GM23338 (cell line): ENCODE data around the gene RIMS4. TPM values are rescaled to one million over a fixed set of nuclear protein-coding genes. Genes with fewer than 3 reads are reported as not detected.

ENCODE experiments used
- ATAC-seq: fragments of 200-7000 bp; cut with Tn5 transposase; 3 replicates; pipeline ENCODE4 v1.9.1; 2020
- DNase-seq: peaks from one replicate; pipeline ENCODE4 v3.0.0-alpha.2; 2015; ENCODE audit warnings: low spot score
- H2AFZ ChIP-seq: fragments of 200-600 bp; sonication (generic); 2 replicates; pipeline ENCODE4 v1.8.0; 2016; ENCODE audit warnings: antibody characterized with exemption, mild to moderate bottlenecking, moderate library complexity
- H3F3A ChIP-seq: fragments of 200-600 bp; sonication (generic); replicated peaks from 2 replicates; pipeline ENCODE4 v1.8.0; 2017; ENCODE audit warnings: antibody characterized with exemption, mixed run types, low read depth
- H3K27ac ChIP-seq: fragments of 200-600 bp; sonication (generic); 2 replicates; pipeline ENCODE4 v1.6.1; 2016; ENCODE audit warnings: low read depth
- H3K27me3 ChIP-seq: fragments of 200-600 bp; sonication (generic); 2 replicates; pipeline ENCODE4 v1.8.0; 2016; ENCODE audit warnings: mild to moderate bottlenecking, mixed run types, moderate library complexity; ENCODE audit not compliant: insufficient read depth
- H3K36me3 ChIP-seq: fragments of 200-600 bp; sonication (generic); 2 replicates; pipeline ENCODE4 v1.8.0; 2016; ENCODE audit warnings: mild to moderate bottlenecking; ENCODE audit not compliant: insufficient read depth
- H3K4me1 ChIP-seq: fragments of 200-600 bp; sonication (generic); 2 replicates; pipeline ENCODE4 v1.8.0; 2016; ENCODE audit warnings: mild to moderate bottlenecking, moderate library complexity; ENCODE audit not compliant: insufficient read depth
- H3K4me2 ChIP-seq: fragments of 200-600 bp; sonication (generic); 2 replicates; pipeline ENCODE4 v1.7.1; 2017; ENCODE audit warnings: mixed run types
- H3K4me3 ChIP-seq: fragments of 200-600 bp; sonication (generic); 2 replicates; pipeline ENCODE4 v1.6.1; 2016; ENCODE audit warnings: mixed run types
- H3K79me2 ChIP-seq: fragments of 200-600 bp; sonication (generic); replicated peaks from 2 replicates; pipeline ENCODE4 v1.8.0; 2017; ENCODE audit warnings: mild to moderate bottlenecking; ENCODE audit not compliant: insufficient read depth
- H3K9me2 ChIP-seq: fragments of 200-600 bp; sonication (generic); 2 replicates; pipeline ENCODE4 v1.8.0; 2017; ENCODE audit not compliant: insufficient read depth
- H4K20me1 ChIP-seq: fragments of 200-600 bp; sonication (generic); replicated peaks from 2 replicates; pipeline ENCODE4 v1.8.0; 2017; ENCODE audit warnings: mild to moderate bottlenecking; ENCODE audit not compliant: insufficient read depth
- H3K27ac Mint-ChIP-seq: 2 replicates; pipeline ENCODE4 v1.8.0; 2020; ENCODE audit warnings: inconsistent platforms, mild to moderate bottlenecking, moderate library complexity, mixed read lengths
- H3K27me3 Mint-ChIP-seq: 3 replicates; pipeline ENCODE4 v1.8.0; 2022; ENCODE audit warnings: low read depth, mild to moderate bottlenecking, moderate library complexity, mixed read lengths, inconsistent platforms; ENCODE audit not compliant: insufficient read depth, poor library complexity
- H3K36me3 Mint-ChIP-seq: 3 replicates; pipeline ENCODE4 v1.8.0; 2021; ENCODE audit warnings: low read depth, mild to moderate bottlenecking, inconsistent platforms, moderate library complexity, mixed read lengths
- H3K4me1 Mint-ChIP-seq: 3 replicates; pipeline ENCODE4 v1.8.0; 2020; ENCODE audit warnings: mild to moderate bottlenecking, inconsistent platforms, mixed read lengths
- H3K4me3 Mint-ChIP-seq: 3 replicates; pipeline ENCODE4 v1.8.0; 2021; ENCODE audit warnings: moderate library complexity, mild to moderate bottlenecking, inconsistent platforms, mixed read lengths
- H3K9me3 Mint-ChIP-seq: 3 replicates; pipeline ENCODE4 v1.8.0; 2020; ENCODE audit warnings: moderate library complexity, mild to moderate bottlenecking, inconsistent platforms, mixed read lengths
- CTCF ChIP-seq, 2 experiments: fragments of 200-600 bp in 1 of 2; sonication (generic) in 1 of 2; conservative IDR thresholded peaks; 2 replicates each; pipeline versions ENCODE4 v1.5.1 to v1.6.1; 2016 to 2017; ENCODE audit warnings: antibody characterized with exemption in 2 of 2, low read depth in 2 of 2, mild to moderate bottlenecking in 2 of 2, moderate library complexity in 1 of 2
- ZNF331 ChIP-seq: fragments of 250-450 bp; sonication (Bioruptor Pico); IDR thresholded peaks from 2 replicates; pipeline ENCODE4 v1.5.0; 2020; ENCODE audit warnings: low read depth, mild to moderate bottlenecking, moderate library complexity
- polyA plus RNA-seq: library from polyadenylated mRNA; unstranded; fragments of >200 nt; fragmentation: Nextera tagmentation; extraction: Ambion mirVana; gene quantifications from 2 replicates; pipeline ENCODE4 v1.2.1, GENCODE V29; 2016
- total RNA-seq: library from RNA; depleted of rRNA; stranded (reverse); fragments of >200 nt; shearing (Covaris generic); gene quantifications from 2 replicates; pipeline ENCODE4 v1.2.3, GENCODE V29; 2014
- TF ChIP-seq, protein P1 (sequence below): IDR thresholded peaks from 2 replicates; pipeline ENCODE4 v1.6.1; 2016; ENCODE audit warnings: antibody characterized with exemption

The RIMS4 gene
- total and polyA plus RNA-seq, 2 experiments from 2014 or later, result 3.5 to 39.7 TPM

DNA sequence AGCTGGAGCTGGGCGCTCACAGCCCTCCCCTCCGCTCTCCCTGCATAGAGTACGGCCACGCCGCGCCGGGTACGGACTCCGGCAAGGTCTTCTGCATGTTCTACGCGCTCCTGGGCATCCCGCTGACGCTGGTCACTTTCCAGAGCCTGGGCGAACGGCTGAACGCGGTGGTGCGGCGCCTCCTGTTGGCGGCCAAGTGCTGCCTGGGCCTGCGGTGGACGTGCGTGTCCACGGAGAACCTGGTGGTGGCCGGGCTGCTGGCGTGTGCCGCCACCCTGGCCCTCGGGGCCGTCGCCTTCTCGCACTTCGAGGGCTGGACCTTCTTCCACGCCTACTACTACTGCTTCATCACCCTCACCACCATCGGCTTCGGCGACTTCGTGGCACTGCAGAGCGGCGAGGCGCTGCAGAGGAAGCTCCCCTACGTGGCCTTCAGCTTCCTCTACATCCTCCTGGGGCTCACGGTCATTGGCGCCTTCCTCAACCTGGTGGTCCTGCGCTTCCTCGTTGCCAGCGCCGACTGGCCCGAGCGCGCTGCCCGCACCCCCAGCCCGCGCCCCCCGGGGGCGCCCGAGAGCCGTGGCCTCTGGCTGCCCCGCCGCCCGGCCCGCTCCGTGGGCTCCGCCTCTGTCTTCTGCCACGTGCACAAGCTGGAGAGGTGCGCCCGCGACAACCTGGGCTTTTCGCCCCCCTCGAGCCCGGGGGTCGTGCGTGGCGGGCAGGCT, 60.1 kb downstream of the RIMS4 start:
- Histone ChIP-seq H3K4me2 (no peak overlapping the region), H2AFZ (no peak overlapping the region), H3K27me3 (peaks cover 18% of the 10 kb centered on the region), H3K4me1 (peaks cover 15% of the 10 kb centered on the region), H4K20me1 (no peaks in the 10 kb centered on the region), H3K36me3 (no peaks in the 10 kb centered on the region), H3K9me2 (no peaks in the 10 kb centered on the region), H3K79me2 (no peaks in the 10 kb centered on the region), H3K4me3 (no peak overlapping the region), H3K27ac (no peak overlapping the region), H3F3A (peaks cover 16% of the 10 kb centered on the region)
- Mint-ChIP-seq H3K27ac (no peak overlapping the region), H3K36me3 (peaks cover 4% of the 10 kb centered on the region; the same call in 2 of the 3 replicates), H3K27me3 (peaks cover 29% of the 10 kb centered on the region), H3K4me1 (peaks cover 22% of the 10 kb centered on the region), H3K9me3 (no peaks in the 10 kb centered on the region), H3K4me3 (no peak overlapping the region)
- DNase-seq (peak; percentile 56), ATAC-seq (peak; percentile 7; the same call in 2 of the 3 replicates)
- TF ChIP-seq, protein P1, sequence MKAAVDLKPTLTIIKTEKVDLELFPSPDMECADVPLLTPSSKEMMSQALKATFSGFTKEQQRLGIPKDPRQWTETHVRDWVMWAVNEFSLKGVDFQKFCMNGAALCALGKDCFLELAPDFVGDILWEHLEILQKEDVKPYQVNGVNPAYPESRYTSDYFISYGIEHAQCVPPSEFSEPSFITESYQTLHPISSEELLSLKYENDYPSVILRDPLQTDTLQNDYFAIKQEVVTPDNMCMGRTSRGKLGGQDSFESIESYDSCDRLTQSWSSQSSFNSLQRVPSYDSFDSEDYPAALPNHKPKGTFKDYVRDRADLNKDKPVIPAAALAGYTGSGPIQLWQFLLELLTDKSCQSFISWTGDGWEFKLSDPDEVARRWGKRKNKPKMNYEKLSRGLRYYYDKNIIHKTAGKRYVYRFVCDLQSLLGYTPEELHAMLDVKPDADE, result no peak
- peak; percentile 50 to 64 for TF ChIP-seq CTCF (conservative IDR thresholded peaks at IDR 0.05; ENCODE audit: low read depth in 2 of 2)

DNA sequence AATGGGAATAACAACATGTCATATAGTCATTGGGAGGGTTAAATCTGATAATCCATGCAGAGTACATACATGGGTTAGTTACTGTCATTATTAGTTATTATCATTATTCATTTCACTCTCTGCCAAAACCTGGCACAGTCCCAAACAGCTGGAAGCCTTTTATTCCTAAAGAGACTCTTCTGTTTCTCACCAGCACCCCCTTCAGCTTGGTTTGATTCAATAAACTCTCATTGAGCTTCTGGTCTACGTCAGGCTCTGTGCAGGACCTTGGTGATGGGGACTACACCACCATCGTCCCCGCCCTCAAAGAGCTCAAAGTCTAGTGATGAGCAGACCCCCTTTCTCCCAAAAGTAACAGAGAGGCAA, 62.4 kb downstream of the RIMS4 start:
- DNase-seq, result no peak

More for the DNA sequence above, 62.4 kb downstream of the RIMS4 start:
- no peaks in the 10 kb centered on the region for H4K20me1 ChIP-seq
- H3K9me2 ChIP-seq, result no peaks in the 10 kb centered on the region
- H3K79me2 ChIP-seq, result no peaks in the 10 kb centered on the region
- no peak overlapping the region for H3K4me3 ChIP-seq
- H3K27ac Mint-ChIP-seq, result no peak overlapping the region
- H3K27me3 ChIP-seq, result peaks cover 25% of the 10 kb centered on the region
- H3K36me3 Mint-ChIP-seq, result no peaks in the 10 kb centered on the region
- H3K27me3 Mint-ChIP-seq, result peaks cover 36% of the 10 kb centered on the region
- no peak overlapping the region for H3K4me3 Mint-ChIP-seq
- H3F3A ChIP-seq, result peaks cover 22% of the 10 kb centered on the region
- no peak overlapping the region for H3K4me2 ChIP-seq
- no peak overlapping the region for H2AFZ ChIP-seq
- TF ChIP-seq ZNF331 (CRISPR knock-in tag), result no peak
- 0 out of 4 replicates have a peak, but pooled peaks of 1 of the 2 experiments have one; percentile 5 for TF ChIP-seq CTCF (conservative IDR thresholded peaks at IDR 0.05; ENCODE audit: low read depth in 2 of 2)
- peaks cover 21% of the 10 kb centered on the region for H3K4me1 Mint-ChIP-seq
- peaks cover 15% of the 10 kb centered on the region for H3K4me1 ChIP-seq
- no peak overlapping the region for H3K27ac ChIP-seq
- no peaks in the 10 kb centered on the region for H3K9me3 Mint-ChIP-seq
- ATAC-seq, result no peak
- no peaks in the 10 kb centered on the region for H3K36me3 ChIP-seq
